Measurements from ENCODE around the gene LRIF1. TPM values are rescaled to one million over a fixed set of nuclear protein-coding genes. Genes with fewer than 3 reads are reported as not detected.
A peak's percentile ranks its signal among the peaks of the same experiment; 100 is the strongest.
"Not testable (repeated sequence)": the region's sequence is repeated elsewhere in the genome, so short reads cannot be mapped to it uniquely, and the experiment has no call there.

LRIF1 gene, protein sequence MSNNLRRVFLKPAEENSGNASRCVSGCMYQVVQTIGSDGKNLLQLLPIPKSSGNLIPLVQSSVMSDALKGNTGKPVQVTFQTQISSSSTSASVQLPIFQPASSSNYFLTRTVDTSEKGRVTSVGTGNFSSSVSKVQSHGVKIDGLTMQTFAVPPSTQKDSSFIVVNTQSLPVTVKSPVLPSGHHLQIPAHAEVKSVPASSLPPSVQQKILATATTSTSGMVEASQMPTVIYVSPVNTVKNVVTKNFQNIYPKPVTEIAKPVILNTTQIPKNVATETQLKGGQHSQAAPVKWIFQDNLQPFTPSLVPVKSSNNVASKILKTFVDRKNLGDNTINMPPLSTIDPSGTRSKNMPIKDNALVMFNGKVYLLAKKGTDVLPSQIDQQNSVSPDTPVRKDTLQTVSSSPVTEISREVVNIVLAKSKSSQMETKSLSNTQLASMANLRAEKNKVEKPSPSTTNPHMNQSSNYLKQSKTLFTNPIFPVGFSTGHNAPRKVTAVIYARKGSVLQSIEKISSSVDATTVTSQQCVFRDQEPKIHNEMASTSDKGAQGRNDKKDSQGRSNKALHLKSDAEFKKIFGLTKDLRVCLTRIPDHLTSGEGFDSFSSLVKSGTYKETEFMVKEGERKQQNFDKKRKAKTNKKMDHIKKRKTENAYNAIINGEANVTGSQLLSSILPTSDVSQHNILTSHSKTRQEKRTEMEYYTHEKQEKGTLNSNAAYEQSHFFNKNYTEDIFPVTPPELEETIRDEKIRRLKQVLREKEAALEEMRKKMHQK
- total RNA-seq, result 6.6 TPM
- 1 to 10 TPM; 6.2 to 8.5 (median 7.3) TPM for polyA plus RNA-seq (ENCODE audit: insufficient read depth in 1 of 8, insufficient read length in 8 of 8, low replicate concordance in 1 of 8)
- long read RNA-seq, donor 1, partial matches to known transcripts, result 0 of 2 reads
- long read RNA-seq, donor 1, other reads (novel, unspliced or antisense), result 0 of 2 reads
- long read RNA-seq, donor 2, result 0 reads
- long read RNA-seq, donor 3, transcript LRIF1-202 (3 exons, 1,796 nt), result major isoform, 6 of 8 reads
- long read RNA-seq, donor 3, partial matches to known transcripts, result 0 of 8 reads
- long read RNA-seq, donor 3, other reads (novel, unspliced or antisense), result 0 of 8 reads
- long read RNA-seq, donor 4, partial matches to known transcripts, result 0 of 1 reads
- long read RNA-seq, donor 4, other reads (novel, unspliced or antisense), result 0 of 1 reads
- long read RNA-seq, donor 5, partial matches to known transcripts, result 0 of 4 reads
- long read RNA-seq, donor 5, other reads (novel, unspliced or antisense), result 0 of 4 reads
- long read RNA-seq, donor 6, partial matches to known transcripts, result 0 of 3 reads
- long read RNA-seq, donor 6, other reads (novel, unspliced or antisense), result 0 of 3 reads
- long read RNA-seq, donor 7, partial matches to known transcripts, result 0 of 2 reads
- long read RNA-seq, donor 7, other reads (novel, unspliced or antisense), result 0 of 2 reads
- long read RNA-seq, donor 8, partial matches to known transcripts, result 0 of 2 reads
- long read RNA-seq, donor 8, other reads (novel, unspliced or antisense), result 0 of 2 reads
- long read RNA-seq, donor 9, transcript LRIF1-202 (3 exons, 1,796 nt), result major isoform, 7 of 7 reads
- long read RNA-seq, donor 9, partial matches to known transcripts, result 0 of 7 reads
- long read RNA-seq, donor 9, other reads (novel, unspliced or antisense), result 0 of 7 reads
- long read RNA-seq, donor 10, partial matches to known transcripts, result 0 of 3 reads
- long read RNA-seq, donor 10, other reads (novel, unspliced or antisense), result 0 of 3 reads
- long read RNA-seq, donor 11, partial matches to known transcripts, result 0 of 3 reads
- long read RNA-seq, donor 11, other reads (novel, unspliced or antisense), result 0 of 3 reads

DNA sequence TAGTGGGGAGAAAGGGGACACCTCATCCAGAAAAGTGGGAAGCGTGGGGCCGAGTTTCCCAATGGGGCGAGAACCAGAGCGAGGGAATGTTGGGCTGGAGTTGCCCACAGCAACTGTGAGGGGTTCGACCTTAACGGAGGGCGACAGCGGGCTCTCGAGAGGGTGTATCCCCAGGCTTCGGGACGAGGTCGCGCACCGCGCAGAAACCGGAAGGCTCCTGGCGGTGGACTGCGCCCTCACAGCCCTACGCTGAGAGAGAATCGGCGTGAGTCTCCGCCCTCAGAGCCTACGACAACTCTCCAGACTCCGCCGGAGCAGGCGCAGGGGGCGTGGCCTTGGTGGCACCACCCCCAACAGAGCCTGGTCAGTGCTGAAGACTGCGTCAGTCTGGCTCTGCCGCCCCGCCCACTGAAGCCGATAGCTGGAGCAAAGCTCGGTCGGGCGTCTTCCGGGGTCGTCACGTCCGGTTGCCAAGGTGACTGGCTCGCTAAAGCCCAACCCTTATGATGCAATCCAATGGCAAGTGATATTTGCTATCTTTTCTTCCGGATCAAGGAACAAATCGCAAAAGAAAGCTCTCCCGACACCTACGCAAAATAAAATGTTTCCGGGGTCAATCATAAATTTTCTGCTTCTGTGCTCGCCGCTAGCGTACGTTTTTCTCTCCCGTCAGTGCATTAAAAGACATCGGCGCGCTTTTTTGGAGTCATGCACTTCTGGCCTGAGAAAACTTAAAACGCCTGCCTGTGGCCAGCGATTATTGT, at the start of gene LRIF1:
Gene LRIF1, minus strand, starts transcription at position 232 of the 764 bp plus-strand sequence. CDS start 234 bp downstream, outside the sequence.
- Histone ChIP-seq H3K27ac (ENCODE audit: low read length) (peak within 1 kb of the TSS; percentile 98), H3K36me3 (ENCODE audit: control insufficient read depth, insufficient read depth, low read length) (no peaks in the 10 kb centered on the region), H3K4me3 (ENCODE audit: low read length) (peak within 1 kb of the TSS; percentile 76), H3K9me3 (replicated peaks; ENCODE audit: control insufficient read depth, low read depth, low read length) (peaks cover 25% of the 10 kb centered on the region), H3K27me3 (ENCODE audit: control insufficient read depth, insufficient read depth, low read length) (no peaks in the 10 kb centered on the region), H3K4me1 (ENCODE audit: control insufficient read depth, insufficient read depth, low read length) (peaks cover 5% of the 10 kb centered on the region)
- 1% methylated on average over 54 of the region's 54 CpGs for WGBS (ENCODE audit: insufficient coverage)
- DNase-seq, result peak; percentile 99

DNA sequence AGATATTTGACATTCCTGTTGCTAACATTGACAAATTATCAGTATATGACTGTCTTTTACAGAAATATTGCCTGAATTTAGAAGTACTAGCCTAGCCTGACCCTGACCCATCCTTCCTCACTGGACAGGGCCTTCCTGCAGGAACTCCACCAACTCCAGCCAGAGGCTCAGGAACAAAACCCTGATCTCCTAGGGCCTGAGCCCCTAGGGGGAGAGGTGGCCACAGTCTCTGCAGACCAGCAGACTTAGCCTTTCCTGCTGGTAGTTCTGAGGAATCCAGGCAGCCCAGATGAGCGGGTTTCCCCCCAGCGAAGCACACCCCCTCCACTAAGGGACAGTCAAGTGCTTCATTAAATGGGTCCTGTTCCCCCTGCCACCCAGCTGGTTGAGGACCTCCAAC, 44.3 kb upstream of the LRIF1 start:
- no peak for DNase-seq
- Histone ChIP-seq H3K4me1 (ENCODE audit: control insufficient read depth, insufficient read depth, low read length) (no peaks in the 10 kb centered on the region), H3K36me3 (ENCODE audit: control insufficient read depth, insufficient read depth, low read length) (no peaks in the 10 kb centered on the region), H3K4me3 (ENCODE audit: low read length) (no peak overlapping the region), H3K9me3 (replicated peaks; ENCODE audit: control insufficient read depth, low read depth, low read length) (peaks cover 20% of the 10 kb centered on the region), H3K27me3 (ENCODE audit: control insufficient read depth, insufficient read depth, low read length) (no peaks in the 10 kb centered on the region), H3K27ac (ENCODE audit: low read length) (no peak overlapping the region)
- WGBS (ENCODE audit: insufficient coverage), result 52% methylated on average over 2 of the region's 2 CpGs

DNA sequence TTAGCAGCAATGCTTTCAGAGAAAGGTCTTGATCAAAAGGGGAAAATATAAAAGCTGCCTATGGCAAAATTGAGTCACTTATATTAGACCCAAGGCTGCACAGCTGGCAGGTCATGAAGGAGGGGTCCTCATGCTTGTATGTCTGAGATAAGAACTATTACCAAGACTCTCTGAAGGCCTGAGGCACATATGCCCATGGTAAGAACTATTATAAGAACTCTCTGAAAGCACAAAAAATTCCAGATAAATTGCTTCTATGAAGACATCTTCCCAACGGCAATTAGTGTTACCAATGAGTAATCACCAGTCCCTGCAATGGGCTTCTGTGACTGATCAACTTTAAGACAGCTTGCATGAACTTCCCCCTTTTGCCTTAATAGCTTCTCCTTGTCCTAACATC, 42.8 kb upstream of the LRIF1 start:
- DNase-seq, result no peak
- H3K36me3 ChIP-seq (ENCODE audit: control insufficient read depth, insufficient read depth, low read length), result no peaks in the 10 kb centered on the region
- no peak overlapping the region for H3K4me3 ChIP-seq (ENCODE audit: low read length)
- no peak overlapping the region for H3K27ac ChIP-seq (ENCODE audit: low read length)
- peaks cover 20% of the 10 kb centered on the region for H3K9me3 ChIP-seq (replicated peaks; ENCODE audit: control insufficient read depth, low read depth, low read length)
- 86% methylated on average over 1 of the region's 1 CpG for WGBS (ENCODE audit: insufficient coverage)
- no peaks in the 10 kb centered on the region for H3K4me1 ChIP-seq (ENCODE audit: control insufficient read depth, insufficient read depth, low read length)
- H3K27me3 ChIP-seq (ENCODE audit: control insufficient read depth, insufficient read depth, low read length), result no peaks in the 10 kb centered on the region

DNA sequence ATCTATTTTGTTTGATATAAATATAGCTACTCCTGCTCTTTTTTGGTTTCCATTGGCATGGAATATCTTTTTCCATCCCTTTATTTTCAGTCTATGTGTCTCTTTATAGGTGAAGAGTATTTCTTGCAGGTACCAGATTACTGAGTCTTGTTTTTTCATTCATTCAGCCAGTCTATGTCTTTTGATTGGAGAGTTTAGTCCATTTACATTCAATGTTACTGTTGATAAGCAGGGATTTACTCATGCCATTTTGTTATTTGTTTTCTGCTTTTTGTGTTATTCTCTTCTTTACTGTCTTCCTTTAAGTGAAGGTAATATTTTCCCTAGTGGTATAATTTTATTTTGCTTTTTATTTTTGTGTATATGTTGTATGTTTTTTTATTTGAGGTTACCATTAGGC, 35.9 kb upstream of the LRIF1 start:
- not testable (repeated sequence) for DNase-seq; H3K4me3 ChIP-seq (ENCODE audit: low read length); H3K4me1 ChIP-seq (ENCODE audit: control insufficient read depth, insufficient read depth, low read length); H3K36me3 ChIP-seq (ENCODE audit: control insufficient read depth, insufficient read depth, low read length); H3K27me3 ChIP-seq (ENCODE audit: control insufficient read depth, insufficient read depth, low read length); H3K9me3 ChIP-seq (replicated peaks; ENCODE audit: control insufficient read depth, low read depth, low read length); H3K27ac ChIP-seq (ENCODE audit: low read length)

DNA sequence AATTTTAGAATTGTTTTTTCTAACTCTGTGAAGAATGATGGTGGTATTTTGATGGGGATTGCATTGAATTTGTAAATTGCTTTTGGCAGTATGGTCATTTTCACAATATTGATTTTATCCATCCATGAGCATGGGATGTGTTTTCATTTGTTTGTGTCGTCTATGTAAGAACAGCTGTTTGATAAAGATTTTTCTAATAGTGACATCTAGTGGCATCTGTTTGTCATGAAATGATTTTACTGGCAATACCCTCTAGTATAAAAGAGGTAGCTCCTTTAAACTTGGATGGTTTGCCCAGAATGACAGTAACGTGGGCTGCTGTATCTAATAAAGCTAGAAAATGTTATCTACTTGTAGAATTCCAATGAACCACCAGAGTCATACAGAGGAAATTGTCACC, 28.6 kb upstream of the LRIF1 start:
- DNase-seq, result peak; percentile 2
- not testable (repeated sequence) for H3K4me1 ChIP-seq (ENCODE audit: control insufficient read depth, insufficient read depth, low read length); H3K4me3 ChIP-seq (ENCODE audit: low read length); H3K27ac ChIP-seq (ENCODE audit: low read length); H3K27me3 ChIP-seq (ENCODE audit: control insufficient read depth, insufficient read depth, low read length); H3K36me3 ChIP-seq (ENCODE audit: control insufficient read depth, insufficient read depth, low read length); H3K9me3 ChIP-seq (replicated peaks; ENCODE audit: control insufficient read depth, low read depth, low read length)
- WGBS (ENCODE audit: insufficient coverage), result no CpG with 5 or more reads among the region's 2 CpGs

DNA sequence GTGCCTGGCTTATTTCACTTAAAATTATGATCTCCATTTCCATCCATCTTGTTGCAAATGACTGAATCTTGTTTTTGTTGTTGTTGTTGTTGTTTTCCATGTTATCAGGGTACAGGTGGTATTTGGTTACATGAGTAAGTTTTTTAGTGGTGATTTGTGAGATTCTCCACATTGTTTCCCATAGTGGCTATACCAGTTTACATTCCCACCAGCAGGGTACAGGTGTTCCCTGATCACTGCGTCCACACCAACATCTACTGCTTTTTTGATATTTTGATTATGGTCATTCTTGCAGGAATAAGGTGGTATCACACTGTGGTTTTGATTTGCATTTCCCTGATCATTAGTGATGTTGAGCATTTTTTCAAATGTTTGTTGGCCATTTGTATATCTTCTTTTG, 27.6 kb upstream of the LRIF1 start:
- DNase-seq; H3K4me1 ChIP-seq (ENCODE audit: control insufficient read depth, insufficient read depth, low read length); H3K27ac ChIP-seq (ENCODE audit: low read length); H3K4me3 ChIP-seq (ENCODE audit: low read length); H3K36me3 ChIP-seq (ENCODE audit: control insufficient read depth, insufficient read depth, low read length); H3K27me3 ChIP-seq (ENCODE audit: control insufficient read depth, insufficient read depth, low read length); H3K9me3 ChIP-seq (replicated peaks; ENCODE audit: control insufficient read depth, low read depth, low read length): not testable (repeated sequence)
- no CpG with 5 or more reads among the region's 1 CpG for WGBS (ENCODE audit: insufficient coverage)

DNA sequence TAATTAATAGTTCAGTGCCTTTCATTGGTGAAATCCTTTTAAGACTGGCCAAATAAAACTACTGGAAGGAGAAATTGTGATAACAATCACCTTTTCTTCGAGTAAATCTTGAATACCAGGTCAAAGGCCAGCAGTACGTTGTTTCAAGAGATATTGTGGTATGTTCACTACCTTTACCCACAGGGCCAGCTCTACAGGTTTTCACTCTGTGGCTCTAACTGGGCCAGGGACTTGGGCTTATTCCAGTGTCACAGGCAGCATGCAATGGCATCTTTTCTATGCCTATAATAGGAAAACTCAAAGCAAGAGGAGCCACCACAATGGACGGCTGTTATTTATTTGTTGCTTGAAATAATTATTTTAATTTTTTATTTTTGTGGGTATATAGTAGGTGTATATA, 26.8 kb upstream of the LRIF1 start:
- H3K27me3 ChIP-seq (ENCODE audit: control insufficient read depth, insufficient read depth, low read length), result no peaks in the 10 kb centered on the region
- no peaks in the 10 kb centered on the region for H3K36me3 ChIP-seq (ENCODE audit: control insufficient read depth, insufficient read depth, low read length)
- no CpG with 5 or more reads among the region's 3 CpGs for WGBS (ENCODE audit: insufficient coverage)
- H3K4me1 ChIP-seq (ENCODE audit: control insufficient read depth, insufficient read depth, low read length), result no peaks in the 10 kb centered on the region
- no peak overlapping the region for H3K4me3 ChIP-seq (ENCODE audit: low read length)
- no peaks in the 10 kb centered on the region for H3K9me3 ChIP-seq (replicated peaks; ENCODE audit: control insufficient read depth, low read depth, low read length)
- no peak for DNase-seq
- H3K27ac ChIP-seq (ENCODE audit: low read length), result no peak overlapping the region

DNA sequence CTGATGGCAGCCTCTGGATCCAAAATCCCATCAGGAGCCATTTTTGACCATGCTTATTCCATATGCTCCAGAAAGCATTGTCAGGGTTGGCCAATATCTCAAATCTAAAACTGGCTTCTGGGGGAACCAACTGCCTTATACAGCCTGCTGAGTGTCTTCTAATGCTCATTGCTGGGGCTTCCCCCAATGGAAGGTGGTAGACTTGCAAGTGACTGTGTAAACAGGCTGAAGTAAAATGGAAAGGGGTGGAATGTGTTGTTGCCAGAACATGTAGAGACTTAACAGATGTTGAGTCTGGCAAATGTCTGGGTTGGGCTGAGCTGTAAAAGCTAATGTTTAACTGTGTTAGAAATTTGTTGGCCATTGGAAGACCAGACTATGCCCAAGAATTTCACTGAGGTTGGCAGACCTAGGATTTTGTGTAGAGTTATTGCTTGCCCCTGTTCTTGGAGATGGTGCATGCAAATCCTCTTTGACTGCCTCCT, 22.7 kb upstream of the LRIF1 start:
- DNase-seq, result no peak
- no peaks in the 10 kb centered on the region for H3K9me3 ChIP-seq (replicated peaks; ENCODE audit: control insufficient read depth, low read depth, low read length)
- H3K4me1 ChIP-seq (ENCODE audit: control insufficient read depth, insufficient read depth, low read length), result no peaks in the 10 kb centered on the region
- no peaks in the 10 kb centered on the region for H3K36me3 ChIP-seq (ENCODE audit: control insufficient read depth, insufficient read depth, low read length)
- no peak overlapping the region for H3K4me3 ChIP-seq (ENCODE audit: low read length)
- no peak overlapping the region for H3K27ac ChIP-seq (ENCODE audit: low read length)
- no peaks in the 10 kb centered on the region for H3K27me3 ChIP-seq (ENCODE audit: control insufficient read depth, insufficient read depth, low read length)

DNA sequence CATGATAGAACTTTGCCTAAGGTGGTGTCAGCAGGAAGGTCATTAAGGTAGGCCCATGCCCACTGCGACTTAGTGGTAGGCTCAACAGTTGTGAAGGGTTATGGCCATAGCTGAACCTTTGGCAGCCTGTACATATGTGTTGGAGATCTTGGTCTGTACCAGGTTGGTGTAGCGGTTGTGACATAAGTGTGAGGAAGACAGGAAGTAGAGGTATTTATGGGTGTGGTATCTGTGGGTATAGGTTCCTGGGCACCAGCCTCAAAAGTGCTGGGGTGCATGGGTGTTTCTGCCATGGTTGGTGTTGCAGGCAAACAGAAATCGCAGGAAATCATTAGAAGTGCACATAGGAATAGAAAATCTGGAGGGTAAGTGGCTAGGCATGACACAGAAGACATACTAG, 18.6 kb upstream of the LRIF1 start:
- DNase-seq, result no peak
- Histone ChIP-seq H3K36me3 (ENCODE audit: control insufficient read depth, insufficient read depth, low read length) (no peaks in the 10 kb centered on the region), H3K4me3 (ENCODE audit: low read length) (no peak overlapping the region), H3K4me1 (ENCODE audit: control insufficient read depth, insufficient read depth, low read length) (no peaks in the 10 kb centered on the region), H3K27me3 (ENCODE audit: control insufficient read depth, insufficient read depth, low read length) (no peaks in the 10 kb centered on the region), H3K9me3 (replicated peaks; ENCODE audit: control insufficient read depth, low read depth, low read length) (no peaks in the 10 kb centered on the region), H3K27ac (ENCODE audit: low read length) (no peak overlapping the region)
- 71% methylated on average over 3 of the region's 3 CpGs for WGBS (ENCODE audit: insufficient coverage)

Measured in muscle of leg (tissue), 16 donors.